ENCODE data around the gene DTNBP1.

DTNBP1 gene

GRCh38 chr6:15538766-15539495 is 123.9 kb downstream of the DTNBP1 start:
- DNase-seq (ENCODE audit: low read depth): no peak
- no peak overlapping the region for H3K4me3 ChIP-seq (ENCODE audit: low read length)
- TF ChIP-seq CTCF (conservative IDR thresholded peaks at IDR 0.05; ENCODE audit: low read depth, low read length): no peak

GRCh38 chr6:15538106-15538505 is 124.7 kb downstream of the DTNBP1 start:
- no peak for TF ChIP-seq CTCF (conservative IDR thresholded peaks at IDR 0.05; ENCODE audit: low read depth, low read length)
- DNase-seq (ENCODE audit: low read depth): no peak
- H3K4me3 ChIP-seq (ENCODE audit: low read length): no peak overlapping the region

DNA sequence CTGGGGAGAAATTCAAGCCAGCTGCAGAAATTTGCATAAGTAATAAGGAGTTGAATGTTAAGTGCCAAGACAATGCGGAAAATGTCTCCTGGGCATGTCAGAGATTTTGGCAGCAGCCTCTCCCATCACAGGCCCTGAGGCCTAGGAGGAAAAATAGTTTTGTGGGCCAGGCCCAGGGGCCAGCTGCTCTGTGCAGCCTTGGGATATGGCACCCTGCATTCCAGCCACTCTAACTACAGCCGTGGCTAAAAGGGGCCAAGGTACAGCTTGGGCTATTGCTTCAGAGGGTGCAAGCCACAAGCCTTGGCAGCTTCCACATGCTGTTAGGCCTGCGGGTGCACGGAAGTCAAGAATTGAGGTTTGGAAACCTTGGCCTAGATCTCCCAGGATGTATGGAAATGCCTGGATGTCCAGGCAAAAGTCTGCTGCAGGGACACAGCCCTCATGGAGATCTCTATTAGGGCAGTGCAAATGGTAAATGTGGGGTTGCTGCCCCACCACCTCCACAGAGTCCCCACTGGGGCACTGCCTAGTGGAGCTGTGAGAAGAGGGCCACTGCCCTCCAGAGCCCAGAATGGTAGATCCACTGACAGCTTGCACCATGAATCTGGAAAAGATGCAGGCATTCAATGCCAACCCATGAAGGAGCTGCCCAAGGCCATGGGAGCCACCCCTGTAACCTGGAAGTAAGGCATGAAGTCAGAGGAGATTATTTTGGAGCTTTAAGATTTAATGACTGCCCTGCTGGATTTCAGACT is 126.5 kb downstream of the DTNBP1 start:
- no peak for DNase-seq (ENCODE audit: low read depth)
- no peak for TF ChIP-seq CTCF (conservative IDR thresholded peaks at IDR 0.05; ENCODE audit: low read depth, low read length)
- H3K4me3 ChIP-seq (ENCODE audit: low read length): no peak overlapping the region

DNA sequence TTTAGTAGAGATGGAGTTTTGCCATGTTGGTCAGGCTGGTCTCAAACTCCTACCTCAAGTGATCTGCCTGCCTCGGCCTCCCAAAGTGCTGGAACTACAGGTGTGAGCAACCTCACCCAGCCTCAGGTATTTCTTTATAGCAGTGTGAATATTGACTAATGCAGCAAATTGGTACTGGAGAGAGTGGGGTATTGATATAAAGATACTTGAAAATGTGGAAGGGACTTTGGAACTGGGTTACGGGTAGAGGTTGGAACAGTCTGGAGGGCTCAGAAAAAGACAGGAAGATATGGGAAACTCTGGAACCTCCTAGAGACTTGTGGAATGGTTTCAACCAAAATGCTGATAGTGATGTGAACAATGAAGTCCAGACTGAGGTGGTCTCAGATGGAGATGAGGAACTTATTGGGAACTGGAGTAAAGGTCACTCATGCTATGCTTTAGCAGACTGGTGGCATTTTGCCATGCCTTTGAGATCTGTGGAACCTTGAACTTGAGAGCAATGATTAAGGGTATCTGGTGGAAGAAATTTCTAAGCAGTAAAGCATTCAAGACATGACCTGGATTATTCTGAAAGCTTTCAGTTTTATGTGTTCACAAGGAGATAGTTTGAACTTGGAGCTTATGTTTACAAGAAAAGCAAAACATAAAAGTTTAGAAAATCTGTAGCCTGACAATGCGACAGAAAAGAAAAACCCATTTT is 127.2 kb downstream of the DTNBP1 start:
- DNase-seq (ENCODE audit: low read depth): no peak
- H3K4me3 ChIP-seq (ENCODE audit: low read length): no peak overlapping the region
- TF ChIP-seq CTCF (conservative IDR thresholded peaks at IDR 0.05; ENCODE audit: low read depth, low read length): no peak

GRCh38 chr6:15534974-15535373 is 127.9 kb downstream of the DTNBP1 start:
- TF ChIP-seq CTCF (conservative IDR thresholded peaks at IDR 0.05; ENCODE audit: low read depth, low read length): no peak
- DNase-seq (ENCODE audit: low read depth): no peak
- no peak overlapping the region for H3K4me3 ChIP-seq (ENCODE audit: low read length)

DNA sequence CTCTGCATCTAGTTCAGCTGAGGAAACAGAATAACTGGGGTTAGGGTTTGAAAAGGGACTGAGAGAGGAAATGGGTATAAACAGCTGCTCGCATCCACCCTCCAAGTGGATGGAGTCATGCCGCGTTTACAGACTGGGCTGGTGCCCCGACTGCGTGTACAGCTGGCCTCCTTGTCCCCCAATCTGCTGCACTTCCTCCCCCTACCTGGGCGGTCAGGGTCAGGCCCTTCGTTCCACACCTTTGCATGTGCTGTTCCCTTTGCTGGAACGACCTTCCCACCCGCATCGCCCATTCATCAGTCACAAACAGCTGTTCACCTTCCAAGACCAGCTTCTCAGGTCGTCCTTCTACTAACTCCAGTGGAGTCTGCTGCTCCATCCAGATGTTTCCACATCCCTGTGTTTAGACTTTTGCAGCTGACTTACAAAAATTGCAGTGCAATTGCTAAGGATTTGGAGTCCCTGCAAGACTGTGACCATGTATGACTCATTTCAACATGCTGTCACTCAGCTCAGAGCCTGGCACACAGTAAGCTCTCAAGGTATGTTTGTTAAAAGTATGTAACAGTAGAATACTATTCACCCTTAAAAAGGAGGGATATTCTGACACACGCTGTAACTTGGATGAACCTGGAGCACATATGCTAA is 129.3 kb downstream of the DTNBP1 start:
- no peak for DNase-seq (ENCODE audit: low read depth)
- no peak for TF ChIP-seq CTCF (conservative IDR thresholded peaks at IDR 0.05; ENCODE audit: low read depth, low read length)
- H3K4me3 ChIP-seq (ENCODE audit: low read length): no peak overlapping the region

All from retinal pigment epithelial cell (primary cell).